ENCODE measurements around the gene B4GALT1.

- TF ChIP-seq, protein P1, sequence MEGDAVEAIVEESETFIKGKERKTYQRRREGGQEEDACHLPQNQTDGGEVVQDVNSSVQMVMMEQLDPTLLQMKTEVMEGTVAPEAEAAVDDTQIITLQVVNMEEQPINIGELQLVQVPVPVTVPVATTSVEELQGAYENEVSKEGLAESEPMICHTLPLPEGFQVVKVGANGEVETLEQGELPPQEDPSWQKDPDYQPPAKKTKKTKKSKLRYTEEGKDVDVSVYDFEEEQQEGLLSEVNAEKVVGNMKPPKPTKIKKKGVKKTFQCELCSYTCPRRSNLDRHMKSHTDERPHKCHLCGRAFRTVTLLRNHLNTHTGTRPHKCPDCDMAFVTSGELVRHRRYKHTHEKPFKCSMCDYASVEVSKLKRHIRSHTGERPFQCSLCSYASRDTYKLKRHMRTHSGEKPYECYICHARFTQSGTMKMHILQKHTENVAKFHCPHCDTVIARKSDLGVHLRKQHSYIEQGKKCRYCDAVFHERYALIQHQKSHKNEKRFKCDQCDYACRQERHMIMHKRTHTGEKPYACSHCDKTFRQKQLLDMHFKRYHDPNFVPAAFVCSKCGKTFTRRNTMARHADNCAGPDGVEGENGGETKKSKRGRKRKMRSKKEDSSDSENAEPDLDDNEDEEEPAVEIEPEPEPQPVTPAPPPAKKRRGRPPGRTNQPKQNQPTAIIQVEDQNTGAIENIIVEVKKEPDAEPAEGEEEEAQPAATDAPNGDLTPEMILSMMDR (conservative IDR thresholded peaks at IDR 0.05; ENCODE audit: low read length), result no peak
- no peak for TF ChIP-seq EZH2phosphoT487 (IDR thresholded peaks at IDR 0.05; ENCODE audit: borderline replicate concordance, low read depth, low read length)
Observed at GRCh38 chr9:33142535-33142934, 24.6 kb downstream of the B4GALT1 start.

Data from OCI-LY7 (cell line).